ENCODE measurements around the gene PANX1.
A peak's percentile ranks its signal among the peaks of the same experiment; 100 is the strongest.

Gene PANX1

GRCh38 chr11:94186342-94187203, 57.9 kb downstream of the PANX1 start:
- no peak for DNase-seq

- DNase-seq: no peak
Measured at GRCh38 chr11:94193288-94193687, 64.6 kb downstream of the PANX1 start.

GRCh38 chr11:94194712-94195111, 66.1 kb downstream of the PANX1 start:
- no peak for DNase-seq

- DNase-seq: no peak
Measured at GRCh38 chr11:94196363-94196762, 67.7 kb downstream of the PANX1 start.

- no peak for DNase-seq
Measured at GRCh38 chr11:94198718-94199117, 70.1 kb downstream of the PANX1 start.

- DNase-seq: peak; percentile 34
Measured at GRCh38 chr11:94199136-94200130, 70.8 kb downstream of the PANX1 start.

- DNase-seq: no peak
Measured at GRCh38 chr11:94201004-94201465, 72.4 kb downstream of the PANX1 start.

- DNase-seq: no peak
Measured at GRCh38 chr11:94203070-94203469, 74.4 kb downstream of the PANX1 start.

- no peak for DNase-seq
Measured at GRCh38 chr11:94211261-94211830, 82.7 kb downstream of the PANX1 start.

GRCh38 chr11:94212898-94213297, 84.3 kb downstream of the PANX1 start:
- no peak for DNase-seq

GRCh38 chr11:94217705-94218104, 89.1 kb downstream of the PANX1 start:
- no peak for DNase-seq

- no peak for DNase-seq
Measured at GRCh38 chr11:94218372-94218771, 89.7 kb downstream of the PANX1 start.

- no peak for DNase-seq
Measured at GRCh38 chr11:94219771-94220170, 91.1 kb downstream of the PANX1 start.

GRCh38 chr11:94224078-94224477, 95.4 kb downstream of the PANX1 start:
- DNase-seq: no peak

Measured in NCI-H82 (cell line).